ENCODE measurements around the gene BZW1.

Gene BZW1

DNA sequence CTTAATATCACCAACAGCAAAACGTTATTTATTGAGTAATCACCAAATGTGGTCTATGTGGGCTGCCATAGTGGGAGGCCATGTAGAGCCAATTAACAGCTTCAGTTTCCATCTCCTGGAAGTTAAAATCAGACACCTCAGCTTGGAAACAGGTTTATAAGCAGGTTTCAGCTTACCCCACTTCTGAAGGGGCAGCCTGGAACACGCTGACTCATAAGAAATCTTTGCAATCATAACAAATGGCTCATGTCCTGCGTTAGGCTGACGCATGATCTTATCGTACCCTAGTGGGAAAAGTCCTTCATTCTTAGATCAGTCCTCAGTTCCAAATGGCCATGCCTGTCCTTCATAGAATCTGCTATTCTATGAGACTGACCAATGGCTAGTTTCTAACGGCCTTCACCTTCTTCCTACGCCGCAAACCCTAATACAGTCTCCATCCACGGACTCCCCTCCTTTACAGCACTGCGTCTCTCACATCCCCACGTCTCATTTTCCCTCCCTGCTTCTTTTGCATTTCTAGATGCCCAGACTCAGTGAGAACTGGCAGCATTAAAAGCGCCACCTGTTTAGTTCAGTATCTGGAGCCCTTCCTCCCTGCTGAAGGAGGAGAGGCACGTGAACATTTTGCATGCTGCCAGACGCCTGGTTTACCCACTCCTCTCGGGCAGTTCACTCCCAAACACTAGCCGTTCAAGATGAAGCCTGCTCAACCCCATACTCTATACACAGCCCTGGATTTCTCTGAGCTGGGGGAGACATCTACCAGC, 24.2 kb upstream of the BZW1 start (continued):
- TF ChIP-seq, protein P1, sequence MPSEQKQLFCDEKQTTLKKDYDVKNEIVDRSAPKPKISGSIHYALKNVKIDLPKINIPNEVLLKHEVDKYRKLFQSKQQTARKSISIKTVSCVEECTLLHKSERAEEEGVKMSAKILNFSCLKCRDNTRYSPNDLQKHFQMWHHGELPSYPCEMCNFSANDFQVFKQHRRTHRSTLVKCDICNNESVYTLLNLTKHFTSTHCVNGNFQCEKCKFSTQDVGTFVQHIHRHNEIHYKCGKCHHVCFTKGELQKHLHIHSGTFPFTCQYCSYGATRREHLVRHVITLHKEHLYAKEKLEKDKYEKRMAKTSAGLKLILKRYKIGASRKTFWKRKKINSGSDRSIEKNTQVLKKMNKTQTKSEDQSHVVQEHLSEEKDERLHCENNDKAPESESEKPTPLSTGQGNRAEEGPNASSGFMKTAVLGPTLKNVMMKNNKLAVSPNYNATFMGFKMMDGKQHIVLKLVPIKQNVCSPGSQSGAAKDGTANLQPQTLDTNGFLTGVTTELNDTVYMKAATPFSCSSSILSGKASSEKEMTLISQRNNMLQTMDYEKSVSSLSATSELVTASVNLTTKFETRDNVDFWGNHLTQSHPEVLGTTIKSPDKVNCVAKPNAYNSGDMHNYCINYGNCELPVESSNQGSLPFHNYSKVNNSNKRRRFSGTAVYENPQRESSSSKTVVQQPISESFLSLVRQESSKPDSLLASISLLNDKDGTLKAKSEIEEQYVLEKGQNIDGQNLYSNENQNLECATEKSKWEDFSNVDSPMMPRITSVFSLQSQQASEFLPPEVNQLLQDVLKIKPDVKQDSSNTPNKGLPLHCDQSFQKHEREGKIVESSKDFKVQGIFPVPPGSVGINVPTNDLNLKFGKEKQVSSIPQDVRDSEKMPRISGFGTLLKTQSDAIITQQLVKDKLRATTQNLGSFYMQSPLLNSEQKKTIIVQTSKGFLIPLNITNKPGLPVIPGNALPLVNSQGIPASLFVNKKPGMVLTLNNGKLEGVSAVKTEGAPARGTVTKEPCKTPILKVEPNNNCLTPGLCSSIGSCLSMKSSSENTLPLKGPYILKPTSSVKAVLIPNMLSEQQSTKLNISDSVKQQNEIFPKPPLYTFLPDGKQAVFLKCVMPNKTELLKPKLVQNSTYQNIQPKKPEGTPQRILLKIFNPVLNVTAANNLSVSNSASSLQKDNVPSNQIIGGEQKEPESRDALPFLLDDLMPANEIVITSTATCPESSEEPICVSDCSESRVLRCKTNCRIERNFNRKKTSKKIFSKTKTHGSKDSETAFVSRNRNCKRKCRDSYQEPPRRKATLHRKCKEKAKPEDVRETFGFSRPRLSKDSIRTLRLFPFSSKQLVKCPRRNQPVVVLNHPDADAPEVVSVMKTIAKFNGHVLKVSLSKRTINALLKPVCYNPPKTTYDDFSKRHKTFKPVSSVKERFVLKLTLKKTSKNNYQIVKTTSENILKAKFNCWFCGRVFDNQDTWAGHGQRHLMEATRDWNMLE (tag by site-specific recombination; conservative IDR thresholded peaks at IDR 0.05; ENCODE audit: low read depth), result no peak; the same call in 1 of the 2 replicates
- TF ChIP-seq ZNF416 (tag by site-specific recombination; IDR thresholded peaks at IDR 0.05), result no peak
- no peak for TF ChIP-seq ZNF302 (tag by site-specific recombination; IDR thresholded peaks at IDR 0.05; ENCODE audit: low read depth)
- TF ChIP-seq OSR2 (tag by site-specific recombination; IDR thresholded peaks at IDR 0.05), result peak; percentile 97
- TF ChIP-seq, protein P2, sequence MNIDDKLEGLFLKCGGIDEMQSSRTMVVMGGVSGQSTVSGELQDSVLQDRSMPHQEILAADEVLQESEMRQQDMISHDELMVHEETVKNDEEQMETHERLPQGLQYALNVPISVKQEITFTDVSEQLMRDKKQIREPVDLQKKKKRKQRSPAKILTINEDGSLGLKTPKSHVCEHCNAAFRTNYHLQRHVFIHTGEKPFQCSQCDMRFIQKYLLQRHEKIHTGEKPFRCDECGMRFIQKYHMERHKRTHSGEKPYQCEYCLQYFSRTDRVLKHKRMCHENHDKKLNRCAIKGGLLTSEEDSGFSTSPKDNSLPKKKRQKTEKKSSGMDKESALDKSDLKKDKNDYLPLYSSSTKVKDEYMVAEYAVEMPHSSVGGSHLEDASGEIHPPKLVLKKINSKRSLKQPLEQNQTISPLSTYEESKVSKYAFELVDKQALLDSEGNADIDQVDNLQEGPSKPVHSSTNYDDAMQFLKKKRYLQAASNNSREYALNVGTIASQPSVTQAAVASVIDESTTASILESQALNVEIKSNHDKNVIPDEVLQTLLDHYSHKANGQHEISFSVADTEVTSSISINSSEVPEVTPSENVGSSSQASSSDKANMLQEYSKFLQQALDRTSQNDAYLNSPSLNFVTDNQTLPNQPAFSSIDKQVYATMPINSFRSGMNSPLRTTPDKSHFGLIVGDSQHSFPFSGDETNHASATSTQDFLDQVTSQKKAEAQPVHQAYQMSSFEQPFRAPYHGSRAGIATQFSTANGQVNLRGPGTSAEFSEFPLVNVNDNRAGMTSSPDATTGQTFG (tag by site-specific recombination; IDR thresholded peaks at IDR 0.05; ENCODE audit: borderline replicate concordance), result no peak
- peak; percentile 6; the same call in 1 of the 2 replicates for TF ChIP-seq TCF7L2 (IDR thresholded peaks at IDR 0.05; ENCODE audit: borderline replicate concordance, low read depth, low read length)
- TF ChIP-seq ZNF214 (tag by site-specific recombination; IDR thresholded peaks at IDR 0.05; ENCODE audit: borderline replicate concordance), result no peak
- TF ChIP-seq ZNF23 (tag by site-specific recombination; IDR thresholded peaks at IDR 0.05; ENCODE audit: borderline replicate concordance), result no peak
- no peak for TF ChIP-seq ZNF155 (tag by site-specific recombination; IDR thresholded peaks at IDR 0.05)
- peak; percentile 64; the same call in 1 of the 2 replicates for TF ChIP-seq ZSCAN23 (tag by site-specific recombination; IDR thresholded peaks at IDR 0.05)
- no peak for TF ChIP-seq PRDM1 (tag by site-specific recombination; IDR thresholded peaks at IDR 0.05)
- TF ChIP-seq ZNF169 (tag by site-specific recombination; IDR thresholded peaks at IDR 0.05), result no peak
- TF ChIP-seq ZNF707 (tag by site-specific recombination; IDR thresholded peaks at IDR 0.05), result no peak
- TF ChIP-seq ZNF175 (tag by site-specific recombination; IDR thresholded peaks at IDR 0.05), result no peak
- no peak for TF ChIP-seq OVOL3 (tag by site-specific recombination; IDR thresholded peaks at IDR 0.05)
- no peak for TF ChIP-seq ZNF621 (tag by site-specific recombination; IDR thresholded peaks at IDR 0.05)
- no peak for TF ChIP-seq ZBTB10 (tag by site-specific recombination; IDR thresholded peaks at IDR 0.05)
- peak; percentile 24; the same call in 1 of the 2 replicates for TF ChIP-seq ZNF324 (tag by site-specific recombination; IDR thresholded peaks at IDR 0.05)
- no peak for TF ChIP-seq ZNF560 (tag by site-specific recombination; IDR thresholded peaks at IDR 0.05; ENCODE audit: borderline replicate concordance)
- no peak for TF ChIP-seq ZNF768 (tag by site-specific recombination; IDR thresholded peaks at IDR 0.05)
- TF ChIP-seq ZNF843 (tag by site-specific recombination; IDR thresholded peaks at IDR 0.05), result 0 out of 2 replicates have a peak, but pooled peaks have one; percentile 40
- peak; percentile 62 for TF ChIP-seq ZEB2 (tag by site-specific recombination; IDR thresholded peaks at IDR 0.05)
- 0 out of 2 replicates have a peak, but pooled peaks have one; percentile 37 for TF ChIP-seq ZNF10 (tag by site-specific recombination; IDR thresholded peaks at IDR 0.05)
- no peak for TF ChIP-seq ZNF146 (tag by site-specific recombination; IDR thresholded peaks at IDR 0.05)
- no peak for TF ChIP-seq ZNF654 (tag by site-specific recombination; IDR thresholded peaks at IDR 0.05; ENCODE audit: low read depth)
- no peak for TF ChIP-seq ZBTB6 (tag by site-specific recombination; IDR thresholded peaks at IDR 0.05)
- no peak for TF ChIP-seq HOXC10 (CRISPR knock-in tag; IDR thresholded peaks at IDR 0.05)
- TF ChIP-seq ZNF544 (tag by site-specific recombination; IDR thresholded peaks at IDR 0.05), result no peak

Measured in HEK293 (cell line).